PC-3 (cell line): ENCODE results near the gene AFF2.

Source experiments
- CTCF ChIP-seq: fragments of 300-600 bp; sonication (generic); conservative IDR thresholded peaks from 2 replicates; pipeline ENCODE4 v1.5.1; 2017; ENCODE audit warnings: antibody characterized with exemption, low read depth, mild to moderate bottlenecking, low read length
- EZH2 ChIP-seq: fragments of 300-600 bp; sonication (generic); IDR thresholded peaks from one replicate; pipeline ENCODE4 v1.6.1; 2017; ENCODE audit warnings: antibody characterized with exemption, mild to moderate bottlenecking, low read length; ENCODE audit not compliant: unreplicated experiment
- EZH2phosphoT487 ChIP-seq: fragments of 300-600 bp; sonication (generic); IDR thresholded peaks from 2 replicates; pipeline ENCODE4 v1.6.1; 2018; ENCODE audit warnings: mild to moderate bottlenecking, antibody characterized with exemption, low read length, borderline replicate concordance

GRCh38 chrX:148629434-148629833 is 129.0 kb downstream of the AFF2 start:
- TF ChIP-seq EZH2 (no peak), CTCF (no peak), EZH2phosphoT487 (no peak)
